ENCODE measurements around the gene CTDNEP1.

DNA sequence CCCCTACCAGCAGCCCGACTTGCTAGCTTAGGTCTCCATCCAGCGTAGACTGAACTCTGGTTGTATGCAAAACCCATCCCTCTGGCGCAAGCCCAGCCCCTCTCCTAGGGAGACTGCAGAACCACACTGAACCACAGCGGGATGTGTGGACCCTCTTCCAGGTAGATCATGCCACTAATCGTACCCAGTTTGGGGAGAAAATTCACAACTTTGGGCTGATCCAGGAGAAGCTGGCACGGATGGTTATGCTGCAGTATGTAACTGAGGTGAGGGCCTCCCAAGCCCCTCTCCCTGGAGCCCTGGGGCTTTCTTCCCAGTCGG is 28.6 kb downstream of the CTDNEP1 start:
- TF ChIP-seq POLR2A (IDR thresholded peaks at IDR 0.05): no peak
- TF ChIP-seq, protein P1, sequence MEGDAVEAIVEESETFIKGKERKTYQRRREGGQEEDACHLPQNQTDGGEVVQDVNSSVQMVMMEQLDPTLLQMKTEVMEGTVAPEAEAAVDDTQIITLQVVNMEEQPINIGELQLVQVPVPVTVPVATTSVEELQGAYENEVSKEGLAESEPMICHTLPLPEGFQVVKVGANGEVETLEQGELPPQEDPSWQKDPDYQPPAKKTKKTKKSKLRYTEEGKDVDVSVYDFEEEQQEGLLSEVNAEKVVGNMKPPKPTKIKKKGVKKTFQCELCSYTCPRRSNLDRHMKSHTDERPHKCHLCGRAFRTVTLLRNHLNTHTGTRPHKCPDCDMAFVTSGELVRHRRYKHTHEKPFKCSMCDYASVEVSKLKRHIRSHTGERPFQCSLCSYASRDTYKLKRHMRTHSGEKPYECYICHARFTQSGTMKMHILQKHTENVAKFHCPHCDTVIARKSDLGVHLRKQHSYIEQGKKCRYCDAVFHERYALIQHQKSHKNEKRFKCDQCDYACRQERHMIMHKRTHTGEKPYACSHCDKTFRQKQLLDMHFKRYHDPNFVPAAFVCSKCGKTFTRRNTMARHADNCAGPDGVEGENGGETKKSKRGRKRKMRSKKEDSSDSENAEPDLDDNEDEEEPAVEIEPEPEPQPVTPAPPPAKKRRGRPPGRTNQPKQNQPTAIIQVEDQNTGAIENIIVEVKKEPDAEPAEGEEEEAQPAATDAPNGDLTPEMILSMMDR (IDR thresholded peaks at IDR 0.05): no peak
